HG03378 (cell line): ENCODE data around the gene HRH1.
"Not testable (repeated sequence)": the region's sequence is repeated elsewhere in the genome, so short reads cannot be mapped to it uniquely, and the experiment has no call there.

Experiments used
- ATAC-seq: cut with Tn5 transposase; IDR thresholded peaks from one replicate; pipeline ENCODE4 v1.9.1; 2021; ENCODE audit warnings: mild to moderate bottlenecking, moderate library complexity; ENCODE audit not compliant: unreplicated experiment

The HRH1 gene

DNA sequence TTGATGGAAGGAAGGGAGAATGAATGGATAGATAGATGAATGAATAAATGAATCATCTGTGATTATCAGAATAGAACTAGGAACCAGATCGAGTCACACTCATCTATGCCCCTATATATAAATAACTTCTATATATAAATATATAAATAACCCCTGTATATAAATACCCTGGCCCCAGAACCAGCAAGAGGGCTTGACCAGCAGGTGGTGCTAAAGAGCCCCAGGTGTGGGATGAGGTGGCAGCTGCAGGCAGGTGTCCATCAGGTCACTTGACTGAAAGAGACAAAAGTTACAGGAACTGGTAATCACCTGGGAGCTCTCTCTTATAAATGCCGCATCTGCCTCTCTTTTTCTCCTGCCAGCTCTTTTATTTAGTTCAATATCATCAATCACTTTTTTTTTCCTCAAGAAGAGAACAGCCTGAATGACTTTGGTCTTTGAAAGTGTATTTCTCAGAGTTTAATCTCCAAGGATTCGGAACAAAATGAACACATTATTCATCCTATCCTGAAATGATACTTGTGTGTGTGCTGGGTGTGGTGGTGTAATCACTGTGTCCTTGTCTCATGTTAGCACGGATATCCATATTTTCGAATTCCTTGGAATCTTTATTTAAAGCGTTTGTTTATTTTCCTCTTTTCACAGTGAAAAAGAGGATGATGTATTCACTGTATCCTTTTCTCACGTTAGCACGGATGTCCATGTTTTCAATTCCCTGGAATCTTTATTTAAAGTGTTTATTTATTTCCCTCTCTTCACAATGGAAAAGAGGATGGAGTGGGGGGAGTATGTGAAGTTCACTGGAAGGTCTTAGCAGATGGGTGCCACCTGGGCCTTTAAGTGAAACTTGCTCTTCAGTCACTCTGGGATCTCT, 82.5 kb downstream of the HRH1 start:
- no peak for ATAC-seq

DNA sequence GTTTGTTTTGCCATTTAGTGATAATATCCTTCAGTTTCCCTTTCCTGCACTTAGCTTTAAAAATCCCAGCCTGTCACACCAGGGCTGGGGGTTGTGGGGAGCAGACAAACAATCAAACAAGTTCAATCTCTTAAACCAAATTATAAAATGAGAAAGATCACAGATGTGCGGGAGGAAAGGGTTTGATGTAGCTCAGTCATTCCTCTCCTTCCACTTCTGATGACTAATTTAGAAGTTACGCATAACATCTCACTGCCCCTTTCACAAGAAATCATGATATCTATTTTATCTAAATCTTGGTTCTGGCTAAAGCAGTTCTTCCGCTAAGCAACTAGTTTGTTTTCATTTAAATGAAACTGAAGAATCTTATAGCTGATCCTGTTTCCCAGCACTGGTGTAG, 83.8 kb downstream of the HRH1 start:
- ATAC-seq = no peak

DNA sequence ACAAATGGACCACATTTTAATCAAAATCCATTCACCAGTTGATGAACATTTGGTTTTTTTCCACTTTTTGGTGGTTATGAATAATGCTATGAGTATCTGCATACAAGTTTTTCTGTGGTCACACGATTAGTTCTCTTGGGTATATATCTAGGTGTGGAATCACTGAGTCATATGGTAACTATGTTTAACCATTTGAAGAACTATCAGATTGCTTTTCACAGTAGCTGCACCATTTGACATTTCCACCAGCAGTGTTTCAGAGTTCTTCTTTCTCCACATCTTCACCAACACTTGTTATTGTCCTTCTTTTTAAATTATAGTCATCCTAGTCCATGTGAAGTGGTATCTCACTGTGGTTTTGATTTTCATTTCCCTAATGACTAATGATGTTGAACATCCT, 84.6 kb downstream of the HRH1 start:
- no peak for ATAC-seq

DNA sequence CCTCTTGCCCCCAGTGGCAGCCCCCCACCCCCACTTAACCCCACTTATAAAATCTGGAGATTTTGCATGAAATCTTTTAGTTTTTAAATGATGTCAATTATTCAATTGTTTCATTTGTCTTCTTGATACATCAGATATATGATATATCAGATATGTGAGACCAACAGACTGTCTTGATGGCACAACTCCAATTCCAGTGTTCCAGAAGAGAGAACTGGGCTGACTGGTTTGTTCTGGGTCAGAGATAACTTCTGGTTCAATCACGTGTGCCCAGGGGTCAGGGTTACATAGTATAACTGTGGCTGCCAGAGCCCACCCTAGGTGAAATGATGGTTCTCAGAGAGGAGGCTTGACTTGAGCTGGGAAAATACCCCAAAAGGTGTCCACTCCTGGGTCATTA, 85.5 kb downstream of the HRH1 start:
- ATAC-seq = no peak

DNA sequence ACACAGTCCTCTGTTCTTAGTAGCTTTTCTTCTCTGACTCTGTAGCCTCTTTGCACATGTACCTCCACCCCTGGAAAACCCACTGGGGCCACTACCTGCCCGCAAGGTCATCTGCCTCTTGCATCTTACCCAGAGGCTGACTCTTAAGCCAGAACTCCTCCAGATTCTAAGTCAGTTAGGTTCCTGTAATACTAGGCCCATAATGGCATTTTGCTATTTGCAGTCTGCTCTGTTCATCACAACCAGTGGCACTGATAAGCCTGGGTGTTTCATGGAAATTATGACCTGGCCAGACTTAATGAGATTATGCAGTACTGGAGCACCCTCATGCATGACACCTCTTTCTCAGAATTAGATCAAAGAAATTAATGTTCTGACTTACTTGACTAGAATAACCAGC, 86.2 kb downstream of the HRH1 start:
- no peak for ATAC-seq

GRCh38 chr3:11244121-11244677, 89.9 kb downstream of the HRH1 start:
- no peak for ATAC-seq

- no peak for ATAC-seq
These were observed 91.0 kb downstream of the HRH1 start for GRCh38 chr3:11245276-11245675.

GRCh38 chr3:11245827-11246662, 91.8 kb downstream of the HRH1 start:
- no peak for ATAC-seq

DNA sequence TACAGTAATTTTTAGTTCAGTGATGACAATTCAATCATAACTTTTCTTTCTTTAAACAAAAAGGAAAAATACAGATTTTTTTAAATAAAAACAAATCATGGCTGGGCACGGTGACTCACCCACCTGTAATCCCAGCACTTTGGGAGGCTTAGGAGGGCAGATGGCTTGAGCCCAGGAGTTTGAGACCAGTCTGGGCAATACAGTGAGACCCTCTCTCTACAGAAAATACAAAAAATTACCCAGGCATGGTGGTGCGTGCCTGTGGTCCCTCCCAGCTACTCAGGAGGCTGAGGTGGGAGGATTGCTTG, 92.3 kb downstream of the HRH1 start:
- ATAC-seq = no peak

DNA sequence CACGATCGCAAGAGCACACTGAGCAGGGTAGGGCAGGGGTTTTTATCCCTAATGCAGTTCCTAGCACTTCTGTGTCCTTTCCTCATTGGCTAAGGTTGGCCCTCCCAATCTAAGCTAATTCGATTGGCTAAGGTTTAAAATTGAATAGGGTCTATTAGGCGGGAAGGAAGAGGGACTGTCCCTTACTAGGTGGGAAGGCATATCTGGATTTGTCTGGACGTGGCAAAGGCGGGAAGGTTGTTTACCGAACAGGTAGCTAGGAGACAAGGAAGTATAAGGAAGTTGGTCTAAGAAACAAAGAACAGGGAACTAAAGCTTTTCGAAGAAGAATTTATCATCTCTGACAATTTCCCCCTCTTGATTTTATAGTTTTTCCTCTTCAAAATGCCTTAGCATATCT, 93.1 kb downstream of the HRH1 start:
- ATAC-seq = no peak

GRCh38 chr3:11248596-11248995, 94.3 kb downstream of the HRH1 start:
- no peak for ATAC-seq

DNA sequence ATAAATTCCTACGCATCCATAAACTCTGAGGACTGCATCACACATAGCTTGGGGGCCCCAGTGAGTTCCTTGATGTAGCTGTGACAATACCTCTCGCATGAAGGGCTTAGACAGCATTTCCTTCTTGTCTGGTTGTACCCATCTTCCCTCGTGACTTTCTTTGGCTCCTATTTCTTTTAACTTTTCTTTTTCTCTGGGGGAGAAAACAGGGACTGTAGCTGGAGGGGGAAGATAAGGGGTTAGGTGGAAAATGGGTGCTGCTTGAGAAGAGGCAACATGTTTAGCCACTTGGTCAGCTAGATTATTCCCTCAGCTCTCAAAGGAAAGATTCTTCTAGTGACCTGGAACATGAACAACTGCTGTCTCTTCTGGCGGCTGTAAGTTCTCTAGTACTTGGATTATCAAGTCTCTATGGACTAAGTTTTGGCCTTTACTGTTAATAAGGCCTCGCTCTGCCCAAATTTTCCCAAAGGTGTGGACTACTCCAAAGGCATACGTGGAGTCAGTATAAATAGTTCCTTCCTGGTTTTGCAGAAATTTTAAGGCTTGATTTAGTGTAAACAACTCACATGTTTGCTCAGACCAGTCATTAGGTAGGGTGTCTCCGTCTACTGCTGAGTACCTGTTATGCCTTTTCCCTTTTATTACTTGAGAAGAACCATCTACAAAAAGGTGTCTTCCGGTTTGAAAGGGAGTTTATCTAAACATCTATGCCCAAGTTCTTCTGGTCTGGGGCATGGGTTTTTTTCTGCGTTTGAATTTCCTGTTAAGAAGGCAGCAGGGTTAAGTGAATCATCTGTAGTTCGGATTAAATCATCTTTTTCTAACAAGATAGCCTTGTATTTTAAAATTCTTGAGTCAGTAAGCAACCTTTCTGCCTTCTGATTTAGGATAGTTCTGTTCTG, 96.9 kb downstream of the HRH1 start:
- ATAC-seq = no peak

GRCh38 chr3:11251807-11252176, 97.5 kb downstream of the HRH1 start:
- ATAC-seq = no peak

GRCh38 chr3:11254876-11255275, 100.6 kb downstream of the HRH1 start:
- no peak for ATAC-seq

GRCh38 chr3:11255537-11255936, 101.2 kb downstream of the HRH1 start:
- ATAC-seq = not testable (repeated sequence)

DNA sequence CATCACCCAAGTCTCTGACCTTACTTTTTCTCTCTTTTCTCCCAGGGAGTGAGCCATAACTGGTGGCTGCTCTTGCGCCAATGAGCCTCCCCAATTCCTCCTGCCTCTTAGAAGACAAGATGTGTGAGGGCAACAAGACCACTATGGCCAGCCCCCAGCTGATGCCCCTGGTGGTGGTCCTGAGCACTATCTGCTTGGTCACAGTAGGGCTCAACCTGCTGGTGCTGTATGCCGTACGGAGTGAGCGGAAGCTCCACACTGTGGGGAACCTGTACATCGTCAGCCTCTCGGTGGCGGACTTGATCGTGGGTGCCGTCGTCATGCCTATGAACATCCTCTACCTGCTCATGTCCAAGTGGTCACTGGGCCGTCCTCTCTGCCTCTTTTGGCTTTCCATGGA, 104.7 kb downstream of the HRH1 start:
- no peak for ATAC-seq

DNA sequence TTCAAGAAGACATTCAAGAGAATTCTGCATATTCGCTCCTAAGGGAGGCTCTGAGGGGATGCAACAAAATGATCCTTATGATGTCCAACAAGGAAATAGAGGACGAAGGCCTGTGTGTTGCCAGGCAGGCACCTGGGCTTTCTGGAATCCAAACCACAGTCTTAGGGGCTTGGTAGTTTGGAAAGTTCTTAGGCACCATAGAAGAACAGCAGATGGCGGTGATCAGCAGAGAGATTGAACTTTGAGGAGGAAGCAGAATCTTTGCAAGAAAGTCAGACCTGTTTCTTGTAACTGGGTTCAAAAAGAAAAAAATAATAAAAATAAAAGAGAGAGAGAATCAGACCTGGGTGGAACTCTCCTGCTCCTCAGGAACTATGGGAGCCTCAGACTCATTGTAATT, 106.2 kb downstream of the HRH1 start:
- no peak for ATAC-seq

GRCh38 chr3:11269007-11269406, 114.7 kb downstream of the HRH1 start:
- no peak for ATAC-seq

- peak; percentile 85 for ATAC-seq
These were observed 118.0 kb downstream of the HRH1 start, which contains the start of gene ATG7 for GRCh38 chr3:11271986-11272904. TSS of gene ATG7 (plus strand) at chr3:11272397. CDS start at chr3:11298696, 26,299 bp downstream.
